GM20000 (cell line): Measurements from ENCODE around the gene PLGRKT.
"Not testable (repeated sequence)": the region's sequence is repeated elsewhere in the genome, so short reads cannot be mapped to it uniquely, and the experiment has no call there.

ENCODE experiments used
- DNase-seq: peaks from one replicate; pipeline ENCODE4 v3.0.0; 2012; ENCODE audit warnings: low spot score
- TF ChIP-seq, protein P1 (sequence below): IDR thresholded peaks from 2 replicates; pipeline ENCODE4 v1.5.1; 2012; ENCODE audit warnings: mild to moderate bottlenecking, control low read depth; ENCODE audit errors: extremely low read depth, missing control alignments

The PLGRKT gene

DNA sequence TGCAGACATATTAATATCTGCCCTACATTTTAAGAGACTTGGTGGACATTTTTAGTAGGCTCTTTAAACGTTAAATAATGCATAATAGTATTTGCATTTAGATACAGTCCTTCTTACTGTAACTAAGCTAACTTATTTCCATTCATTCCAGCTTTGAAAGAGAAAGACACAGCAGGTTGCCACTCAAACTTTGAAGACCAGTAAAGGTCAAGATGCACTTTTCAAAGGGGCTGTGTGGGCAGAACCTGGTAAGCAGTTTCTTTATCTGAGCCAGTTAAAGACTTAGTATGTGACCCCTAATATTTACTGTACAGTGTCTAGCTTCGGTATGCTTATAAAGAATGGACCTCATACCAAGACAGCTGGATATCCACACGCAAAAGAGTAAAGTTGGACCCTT is 20.8 kb downstream of the PLGRKT start:
- DNase-seq = no peak
- TF ChIP-seq, protein P1, sequence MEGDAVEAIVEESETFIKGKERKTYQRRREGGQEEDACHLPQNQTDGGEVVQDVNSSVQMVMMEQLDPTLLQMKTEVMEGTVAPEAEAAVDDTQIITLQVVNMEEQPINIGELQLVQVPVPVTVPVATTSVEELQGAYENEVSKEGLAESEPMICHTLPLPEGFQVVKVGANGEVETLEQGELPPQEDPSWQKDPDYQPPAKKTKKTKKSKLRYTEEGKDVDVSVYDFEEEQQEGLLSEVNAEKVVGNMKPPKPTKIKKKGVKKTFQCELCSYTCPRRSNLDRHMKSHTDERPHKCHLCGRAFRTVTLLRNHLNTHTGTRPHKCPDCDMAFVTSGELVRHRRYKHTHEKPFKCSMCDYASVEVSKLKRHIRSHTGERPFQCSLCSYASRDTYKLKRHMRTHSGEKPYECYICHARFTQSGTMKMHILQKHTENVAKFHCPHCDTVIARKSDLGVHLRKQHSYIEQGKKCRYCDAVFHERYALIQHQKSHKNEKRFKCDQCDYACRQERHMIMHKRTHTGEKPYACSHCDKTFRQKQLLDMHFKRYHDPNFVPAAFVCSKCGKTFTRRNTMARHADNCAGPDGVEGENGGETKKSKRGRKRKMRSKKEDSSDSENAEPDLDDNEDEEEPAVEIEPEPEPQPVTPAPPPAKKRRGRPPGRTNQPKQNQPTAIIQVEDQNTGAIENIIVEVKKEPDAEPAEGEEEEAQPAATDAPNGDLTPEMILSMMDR = no peak

DNA sequence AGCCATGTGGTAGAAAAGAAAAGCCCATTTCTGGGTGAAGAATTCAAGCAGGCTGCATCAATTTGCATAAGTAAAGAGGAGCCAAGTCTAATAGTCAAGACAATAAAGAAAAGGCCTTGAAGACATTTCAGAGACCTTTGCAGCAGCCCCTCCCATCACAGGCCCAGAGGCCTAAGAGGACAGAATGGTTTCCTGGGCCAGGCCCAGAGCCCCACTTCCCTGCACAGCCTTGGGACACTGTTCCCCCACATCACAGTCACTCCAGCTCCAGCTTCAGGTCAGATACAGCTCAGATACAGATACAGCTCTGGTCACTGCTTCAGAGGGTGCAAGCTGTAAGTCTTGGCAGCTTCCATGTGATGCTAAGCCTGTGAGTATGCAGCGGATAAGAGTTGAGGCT is 29.1 kb downstream of the PLGRKT start:
- no peak for DNase-seq
- TF ChIP-seq, protein P1 = no peak

DNA sequence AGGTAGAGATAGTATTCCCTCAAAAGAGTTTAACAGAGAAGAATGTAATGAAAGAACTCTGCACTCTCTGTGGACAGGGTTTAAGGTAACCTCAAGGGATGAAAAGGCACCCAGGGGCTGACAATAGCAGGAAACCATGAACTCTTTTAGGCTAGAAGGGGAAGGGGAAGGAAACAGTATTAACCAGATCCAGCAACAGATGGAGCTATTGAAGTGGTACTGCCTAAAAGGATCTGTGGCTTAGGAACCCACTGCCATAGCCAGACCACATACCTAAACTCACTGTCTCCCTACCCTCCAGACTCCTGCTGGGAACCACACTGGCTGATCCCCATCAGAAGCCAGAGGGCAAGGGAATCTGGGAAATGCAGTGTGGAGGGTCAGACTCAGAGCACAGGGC is 35.5 kb downstream of the PLGRKT start:
- TF ChIP-seq, protein P1 = no peak
- DNase-seq = no peak

DNA sequence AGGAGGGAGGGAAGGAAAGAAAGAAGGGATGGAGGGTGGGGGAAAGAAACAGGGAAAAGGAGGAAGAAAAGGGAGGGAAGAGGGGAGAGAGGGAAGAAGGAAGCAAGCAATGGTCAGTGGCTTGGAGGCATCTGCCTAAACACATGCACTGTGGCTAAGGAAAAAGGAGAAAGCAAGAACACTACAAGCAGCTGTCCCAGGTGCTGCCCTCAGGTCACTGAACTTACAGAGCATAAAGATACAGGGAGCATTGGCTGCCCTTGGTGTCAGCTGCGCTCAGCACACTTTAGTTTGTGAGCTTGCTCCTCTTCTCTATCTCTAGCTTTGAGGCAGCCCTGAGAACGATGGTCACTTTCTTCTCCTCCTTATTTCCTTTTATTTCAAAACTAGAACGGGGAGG is 40.2 kb downstream of the PLGRKT start:
- not testable (repeated sequence) for DNase-seq

DNA sequence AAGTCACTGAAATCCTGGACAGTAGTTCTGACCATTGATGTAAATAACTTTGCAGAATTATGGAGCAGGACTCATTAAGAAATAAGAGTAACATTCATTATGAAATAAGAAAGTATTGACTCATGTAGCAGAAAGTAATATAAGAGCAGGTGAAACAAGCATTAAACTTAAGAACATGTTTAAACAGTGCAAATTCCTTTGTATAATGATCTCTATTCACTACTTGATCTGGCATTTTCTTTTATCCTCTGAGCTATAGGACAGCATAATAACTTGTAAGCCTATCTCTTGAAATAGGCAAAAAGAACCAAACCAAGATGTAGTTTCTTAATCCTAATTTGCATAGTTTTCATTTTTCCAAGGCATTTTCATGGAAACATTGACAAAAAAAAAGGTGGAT is 42.3 kb downstream of the PLGRKT start:
- no peak for DNase-seq
- TF ChIP-seq, protein P1 = no peak

DNA sequence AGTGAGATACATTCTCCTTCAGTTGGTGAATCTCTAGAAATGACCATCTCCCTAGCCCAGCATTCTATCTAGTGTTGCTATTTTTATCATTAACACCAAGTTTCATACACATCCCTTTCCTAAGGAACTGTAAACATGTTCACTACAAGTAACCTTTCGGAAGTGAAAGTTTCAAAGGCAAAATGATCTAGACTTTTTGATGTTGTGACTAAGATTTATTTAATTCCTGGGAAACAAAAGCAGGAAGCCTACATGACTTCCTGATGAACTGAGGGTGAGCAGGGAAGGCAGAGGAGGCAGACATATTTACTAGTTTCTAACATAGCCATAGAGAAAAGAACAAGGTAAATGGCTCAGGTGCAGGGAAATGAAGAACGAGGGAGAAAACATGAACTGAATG is 43.7 kb downstream of the PLGRKT start:
- DNase-seq = not testable (repeated sequence)

DNA sequence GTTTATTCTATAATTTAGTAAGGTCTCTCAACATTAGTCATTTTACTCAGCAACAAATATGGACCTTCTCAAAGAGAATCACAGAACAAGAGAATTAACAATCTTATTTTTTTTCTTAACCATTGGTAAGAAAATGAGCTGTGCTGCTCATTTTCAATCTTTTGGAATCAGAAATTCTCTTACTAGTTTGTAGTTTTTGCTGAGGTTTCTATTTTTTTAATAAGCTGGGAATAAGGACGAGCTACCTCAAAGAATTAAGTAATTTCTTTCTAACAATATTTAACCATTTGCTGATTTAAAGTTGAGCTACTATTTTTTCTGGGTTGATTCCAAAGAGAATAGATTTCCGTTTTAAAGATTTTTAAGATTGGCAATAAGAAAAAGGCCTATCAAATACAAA is 44.2 kb downstream of the PLGRKT start:
- TF ChIP-seq, protein P1 = no peak
- no peak for DNase-seq

DNA sequence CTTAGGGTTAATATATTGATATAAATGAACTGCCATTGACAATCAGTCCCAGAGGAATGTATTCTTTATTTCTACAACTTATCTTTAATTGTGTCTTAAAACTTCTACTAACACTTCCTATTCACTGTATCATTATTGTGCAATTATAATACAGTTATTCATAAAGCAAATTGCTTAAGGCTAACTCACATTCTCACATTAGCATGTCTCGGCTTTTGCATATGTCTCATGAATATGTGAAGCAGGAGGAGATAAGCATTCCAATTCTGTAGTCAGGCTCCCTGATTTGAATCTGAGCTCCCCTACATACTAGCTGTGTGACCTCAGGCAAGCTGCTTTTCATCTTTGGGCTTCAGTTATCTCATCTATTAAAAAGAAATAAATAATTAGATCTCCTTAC is 45.4 kb downstream of the PLGRKT start:
- TF ChIP-seq, protein P1 = no peak

DNA sequence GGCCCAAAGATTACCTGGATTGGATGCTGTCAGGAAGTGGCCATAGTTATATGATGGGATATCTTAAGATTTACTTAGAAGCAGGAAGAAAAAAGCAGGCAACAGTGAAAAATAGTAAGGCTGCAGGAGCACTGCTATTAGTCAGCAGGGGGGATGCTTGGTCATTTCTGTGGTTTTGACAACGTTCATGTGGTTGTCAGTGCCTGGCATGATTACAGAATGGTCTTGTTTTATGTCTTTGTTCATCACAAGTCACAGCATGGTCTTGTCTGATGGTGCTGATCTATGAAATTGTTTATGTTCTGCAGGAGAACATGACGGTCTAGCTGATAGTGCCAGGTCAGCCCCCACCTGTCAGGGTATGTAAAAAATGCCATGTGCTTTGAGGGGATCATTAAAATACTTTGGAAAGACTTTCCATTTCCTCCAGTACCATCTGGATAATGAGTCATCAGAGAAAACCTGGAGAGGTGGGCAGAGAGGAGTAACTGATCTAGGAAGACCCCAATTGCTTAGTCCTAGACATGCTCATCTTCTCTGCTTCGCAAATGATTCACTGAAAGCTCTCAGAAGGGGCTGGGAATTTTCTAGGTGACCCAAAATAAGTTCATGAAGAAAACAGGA is 48.5 kb downstream of the PLGRKT start:
- TF ChIP-seq, protein P1 = no peak
- DNase-seq = peak; percentile 19

More for the DNA sequence above, 45.4 kb downstream of the PLGRKT start:
- no peak for DNase-seq
